HG02884 (cell line): Measurements from ENCODE around the gene ANTKMT.
A peak's percentile ranks its signal among the peaks of the same experiment; 100 is the strongest.
"Not testable (repeated sequence)": the region's sequence is repeated elsewhere in the genome, so short reads cannot be mapped to it uniquely, and the experiment has no call there.

Source experiments
- ATAC-seq: cut with Tn5 transposase; IDR thresholded peaks from one replicate; pipeline ENCODE4 v1.9.1; 2021; ENCODE audit warnings: mild to moderate bottlenecking, moderate library complexity; ENCODE audit not compliant: unreplicated experiment

The ANTKMT gene

DNA sequence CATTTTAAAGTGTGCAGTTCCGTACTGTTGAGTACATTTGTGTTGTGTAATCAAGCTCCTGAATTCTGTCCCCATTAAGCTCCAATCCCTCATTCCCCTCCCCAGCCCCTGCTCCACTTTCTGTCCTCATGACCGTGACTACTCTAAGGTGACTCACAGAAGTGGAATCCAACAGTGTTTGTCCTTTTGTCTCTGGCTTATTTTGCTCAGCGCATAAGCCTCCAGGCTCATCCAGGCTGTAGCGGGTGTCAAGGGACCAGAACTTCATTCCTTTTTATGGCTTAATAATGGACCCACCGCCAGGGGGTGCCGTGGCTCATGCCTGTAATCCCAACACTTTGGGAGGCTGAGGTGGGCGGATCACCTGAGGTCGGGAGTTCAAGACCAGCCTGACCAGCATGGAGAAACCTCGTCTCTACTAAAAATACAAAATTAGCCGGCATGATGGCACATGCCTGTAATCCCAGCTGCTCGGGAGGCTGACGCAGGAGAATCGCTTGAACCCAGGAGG lies 8.2 kb upstream of the ANTKMT start:
- ATAC-seq, result not testable (repeated sequence)

GRCh38 chr16:714079-714478 lies 6.9 kb upstream of the ANTKMT start:
- ATAC-seq, result no peak

GRCh38 chr16:714558-715476 lies 6.1 kb upstream of the ANTKMT start, which contains the start of gene METRN:
METRN (plus strand) TSS chr16:715118; CDS start chr16:715290, 172 bp downstream.
- peak; percentile 63 for ATAC-seq

DNA sequence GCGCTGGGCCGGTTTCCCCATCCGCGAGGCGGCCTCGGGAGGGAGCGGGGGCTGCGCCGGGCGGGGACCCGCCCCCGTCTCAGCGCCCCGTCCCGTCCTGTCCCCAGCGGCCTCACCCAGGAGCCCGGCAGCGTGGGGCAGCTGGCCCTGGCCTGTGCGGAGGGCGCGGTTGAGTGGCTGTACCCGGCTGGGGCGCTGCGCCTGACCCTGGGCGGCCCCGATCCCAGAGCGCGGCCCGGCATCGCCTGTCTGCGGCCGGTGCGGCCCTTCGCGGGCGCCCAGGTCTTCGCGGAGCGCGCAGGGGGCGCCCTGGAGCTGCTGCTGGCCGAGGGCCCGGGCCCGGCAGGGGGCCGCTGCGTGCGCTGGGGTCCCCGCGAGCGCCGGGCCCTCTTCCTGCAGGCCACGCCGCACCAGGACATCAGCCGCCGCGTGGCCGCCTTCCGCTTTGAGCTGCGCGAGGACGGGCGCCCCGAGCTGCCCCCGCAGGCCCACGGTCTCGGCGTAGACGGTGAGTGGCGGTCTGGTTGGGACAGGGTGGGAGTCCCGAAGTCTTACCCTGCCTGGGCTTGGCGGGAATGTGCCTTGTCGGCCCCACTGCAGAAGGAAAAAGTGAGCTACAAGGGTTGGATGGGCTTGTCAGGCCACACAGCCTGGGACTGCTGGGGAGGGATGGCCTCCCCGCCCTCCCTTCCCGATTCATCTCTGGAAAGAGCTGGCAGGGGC lies 5.3 kb upstream of the ANTKMT start:
- no peak for ATAC-seq

DNA sequence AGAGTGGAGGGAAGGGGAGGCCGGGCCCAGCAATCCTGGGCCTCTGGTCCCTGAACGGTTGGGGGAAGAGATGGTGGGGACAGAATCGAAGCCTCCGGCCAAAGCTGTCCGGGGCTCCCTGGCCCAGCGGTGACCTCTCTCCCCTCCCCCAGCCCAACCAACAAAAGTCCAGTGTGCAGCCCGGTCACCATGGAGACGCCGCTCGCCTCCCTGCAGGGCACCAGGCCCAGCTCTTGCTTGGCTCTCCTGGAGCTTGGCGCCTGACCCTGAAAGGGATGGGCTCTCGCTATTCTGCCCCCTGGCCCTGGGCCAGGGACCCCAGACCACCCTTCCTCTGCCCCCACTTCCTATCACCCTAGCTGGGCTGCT lies 4.8 kb upstream of the ANTKMT start:
- ATAC-seq, result no peak

- no peak for ATAC-seq
Observed at GRCh38 chr16:716768-717325, 4.1 kb upstream of the ANTKMT start.

- no peak for ATAC-seq
Observed at GRCh38 chr16:717450-718245, 3.3 kb upstream of the ANTKMT start.

DNA sequence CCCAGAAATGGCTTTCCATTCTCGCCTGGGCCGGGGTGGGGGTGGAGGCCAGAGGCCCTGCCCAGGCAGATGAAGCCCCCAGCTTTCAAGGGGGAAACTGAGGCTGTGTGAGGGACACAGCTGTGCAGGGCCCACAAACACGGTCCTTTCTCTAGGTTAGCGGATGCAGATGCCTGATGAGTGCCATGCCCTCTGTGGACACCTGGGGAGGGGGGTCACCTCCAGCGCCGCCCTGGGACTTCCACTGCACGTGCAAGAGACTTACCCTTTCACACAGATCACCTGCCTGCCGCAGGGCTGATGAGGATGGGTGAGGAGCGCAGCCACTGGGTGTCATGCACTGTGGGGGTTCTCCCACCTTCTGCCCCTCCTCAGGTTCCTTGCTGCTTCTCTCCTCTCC lies 2.6 kb upstream of the ANTKMT start:
- no peak for ATAC-seq

DNA sequence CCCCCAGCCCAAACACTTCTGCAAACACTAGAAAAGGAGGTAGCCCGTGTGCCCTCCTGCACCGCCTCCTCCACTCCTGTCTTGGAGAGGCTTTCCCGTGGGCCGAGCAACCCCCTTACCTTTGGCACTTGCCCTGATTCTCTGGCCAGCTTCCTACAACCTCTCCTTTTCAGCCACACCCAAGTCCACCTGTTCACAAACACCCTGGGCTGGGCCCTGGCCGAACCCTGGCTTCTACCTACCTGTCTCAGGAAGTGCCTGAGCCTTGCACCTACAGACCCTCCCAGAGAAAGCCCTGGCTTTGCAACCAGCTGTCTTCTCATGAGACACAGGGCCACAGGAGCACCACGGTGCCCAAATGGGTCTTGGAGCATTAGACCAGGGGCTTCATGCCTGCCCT lies 2.0 kb upstream of the ANTKMT start:
- no peak for ATAC-seq

DNA sequence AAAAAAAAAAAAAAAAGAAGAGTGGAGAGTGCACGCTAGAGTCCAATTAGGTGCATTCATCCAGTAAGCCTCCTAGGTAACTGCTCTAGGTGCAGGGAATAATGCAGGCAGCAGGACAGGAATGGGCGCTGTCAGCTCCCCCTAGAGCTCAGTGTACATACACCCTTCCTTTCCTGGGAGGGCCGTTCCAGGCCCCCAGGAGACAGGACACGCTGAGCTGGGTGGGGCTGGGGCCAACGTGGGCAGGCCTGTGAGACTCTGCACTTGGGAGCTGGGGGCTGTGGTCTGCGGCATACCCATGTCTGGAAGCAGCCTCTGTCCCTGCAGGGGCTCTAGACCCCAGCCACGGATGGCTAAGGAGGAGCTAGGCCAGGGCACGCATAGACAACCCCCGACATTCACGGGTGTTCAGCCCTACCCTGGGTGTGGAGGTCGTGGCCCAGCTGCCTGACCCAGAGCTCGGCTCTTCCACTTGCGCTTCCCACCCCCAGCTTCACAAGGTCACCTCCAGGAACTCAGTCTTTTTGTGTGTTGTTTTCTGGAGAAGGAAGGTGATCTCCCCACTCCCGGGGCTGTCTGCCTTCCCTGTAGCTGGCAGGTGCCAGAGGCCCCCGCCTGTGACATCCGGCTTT lies 1.0 kb upstream of the ANTKMT start:
- ATAC-seq, result no peak

DNA sequence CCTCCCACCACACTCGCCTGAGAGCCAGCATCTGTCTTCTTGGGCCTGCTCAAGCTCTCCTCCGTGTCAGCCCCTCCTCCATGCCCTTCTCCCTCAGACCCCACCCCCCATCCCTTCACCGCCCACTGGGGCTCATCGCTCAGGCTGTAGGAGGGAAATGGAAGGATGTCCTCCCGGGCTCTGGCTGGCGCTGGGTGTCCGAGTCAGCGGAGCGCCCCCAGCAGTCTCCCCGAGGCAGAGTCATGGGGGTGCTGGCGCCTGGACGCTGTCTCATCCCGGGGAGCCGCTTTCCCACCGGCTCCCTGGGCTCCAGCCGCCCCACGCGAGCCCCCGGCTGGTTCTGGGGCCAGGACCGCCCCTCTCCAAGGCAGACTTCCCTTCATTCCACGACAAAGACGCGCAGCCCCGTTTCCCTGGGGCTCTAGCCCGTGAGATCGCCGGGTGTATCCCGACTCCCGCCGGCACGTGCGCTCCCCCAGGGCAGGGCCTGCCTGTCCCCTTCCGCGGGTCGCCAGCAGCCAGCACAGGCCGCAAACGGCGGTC lies 428 bp upstream of the ANTKMT start:
- no peak for ATAC-seq

- no peak for ATAC-seq
Observed at GRCh38 chr16:721765-722540, 1.0 kb downstream of the ANTKMT start.

DNA sequence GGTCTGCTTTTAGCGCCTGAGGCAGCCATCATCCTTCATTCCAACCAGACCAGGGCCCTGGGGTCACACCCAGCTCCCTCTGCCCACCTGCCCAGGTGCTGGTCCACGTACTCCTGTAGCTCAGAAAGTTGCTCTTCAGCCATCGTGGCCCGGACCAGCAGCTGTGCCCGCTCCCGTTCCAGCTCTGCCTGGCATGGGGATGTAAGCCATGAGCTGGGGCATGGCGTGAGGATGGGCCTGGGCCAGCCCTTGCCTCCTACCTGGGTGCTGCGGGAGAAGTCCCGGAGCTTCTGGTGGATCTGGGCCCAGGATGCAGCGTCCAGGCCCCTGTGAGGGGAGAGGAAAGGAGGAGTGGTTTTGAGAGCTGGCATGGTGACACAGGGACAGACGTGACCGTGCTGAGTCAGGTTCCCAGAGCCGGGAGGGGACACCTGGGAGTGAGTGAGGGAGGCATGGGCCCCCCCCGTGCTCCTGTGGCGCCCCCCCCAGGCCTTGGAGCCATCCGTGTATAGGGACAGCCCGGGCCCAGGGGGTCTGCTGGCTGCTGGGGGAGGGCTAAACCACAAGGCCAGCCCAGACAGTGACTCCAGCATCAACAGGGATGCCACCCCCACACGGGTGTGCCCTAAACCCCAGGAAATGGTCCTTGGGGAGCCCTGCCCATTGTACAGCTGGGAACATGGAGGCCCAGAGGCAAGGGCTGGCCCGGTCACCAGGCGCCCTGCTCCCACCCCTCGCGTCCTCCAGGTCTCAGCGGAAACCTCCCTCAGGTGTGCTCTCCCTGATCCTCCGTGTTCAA lies 2.1 kb downstream of the ANTKMT start:
- no peak for ATAC-seq

DNA sequence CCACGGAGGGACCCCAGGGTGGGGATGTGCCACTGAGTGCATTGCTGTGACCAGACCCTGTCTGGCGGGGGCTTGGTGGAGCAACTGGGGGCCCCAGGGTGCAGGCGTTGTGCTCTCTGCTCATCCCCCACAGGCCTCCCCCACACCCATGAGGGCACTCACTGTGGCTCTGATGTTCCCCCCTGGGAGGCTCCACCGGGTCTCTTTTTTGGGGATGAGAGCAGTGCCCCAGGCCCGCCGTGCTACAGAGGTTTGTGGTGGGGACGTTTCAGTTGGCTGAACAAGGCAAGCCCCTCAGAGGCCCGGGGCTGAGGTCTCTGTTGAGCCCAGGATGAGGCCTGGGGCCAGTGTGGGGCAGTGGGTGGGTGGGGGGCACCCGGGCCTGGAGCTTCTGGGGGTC lies 2.7 kb downstream of the ANTKMT start:
- ATAC-seq, result no peak

- ATAC-seq, result no peak
Observed at GRCh38 chr16:724188-725040, 3.5 kb downstream of the ANTKMT start.

DNA sequence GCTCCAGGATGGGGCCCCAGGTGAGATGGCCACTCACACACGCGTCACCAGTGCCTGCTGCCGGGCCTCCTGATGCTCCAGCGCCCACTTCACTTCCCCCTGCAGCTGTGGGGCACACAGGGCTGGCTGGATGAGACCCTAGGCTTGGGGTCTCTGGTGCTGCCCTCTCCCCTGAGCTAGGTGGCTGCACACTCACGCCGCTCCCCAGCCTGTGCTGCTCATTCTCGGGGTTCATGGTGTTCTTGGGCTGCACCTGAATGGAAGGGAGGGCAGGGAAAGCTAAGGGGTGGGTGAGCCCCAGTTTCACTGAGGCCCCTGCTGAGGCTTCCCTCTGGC lies 4.1 kb downstream of the ANTKMT start:
- no peak for ATAC-seq

GRCh38 chr16:725463-726187 lies 4.7 kb downstream of the ANTKMT start:
- no peak for ATAC-seq
